PC-3 (cell line): ENCODE data around the gene HPSE2. TPM values are rescaled to one million over a fixed set of nuclear protein-coding genes. Genes with fewer than 3 reads are reported as not detected.

Experiments
- ATAC-seq: fragments of 200-7000 bp; cut with Tn5 transposase; 2 replicates; pipeline ENCODE4 v1.9.1; 2020; ENCODE audit warnings: mild to moderate bottlenecking, moderate library complexity
- BruUV-seq: library from RNA; stranded (reverse); fragments of 400-500 nt; replicated peaks from 2 replicates; lab custom pipeline; 2021; lab: Mats Ljungman, UMichigan
- CTCF ChIA-PET: fragments of 300-600 bp; sonication (Branson Sonifier 250); formaldehyde crosslinking; loops from one replicate; lab custom pipeline; 2022; ENCODE audit warnings: antibody characterized with exemption; lab: Charles Lee
- POLR2A ChIA-PET: fragments of 300-600 bp; sonication (Branson Sonifier 250); formaldehyde crosslinking; loops from one replicate; lab custom pipeline; 2022; ENCODE audit warnings: antibody characterized with exemption; ENCODE audit not compliant: unreplicated experiment; lab: Charles Lee
- DNase-seq: peaks from one replicate; pipeline ENCODE4 v3.0.0-alpha.2; 2015
- H2AFZ ChIP-seq: fragments of 300-600 bp; sonication (generic); 2 replicates; pipeline ENCODE4 v1.6.0; 2016; ENCODE audit warnings: antibody characterized with exemption, low read length
- H3F3A ChIP-seq: fragments of 300-600 bp; sonication (generic); one replicate; pipeline ENCODE4 v1.6.0; 2017; ENCODE audit warnings: antibody characterized with exemption, low read length, control low read depth, mild to moderate bottlenecking; ENCODE audit not compliant: unreplicated experiment
- H3K27ac ChIP-seq: fragments of 300-600 bp; sonication (generic); 2 replicates; pipeline ENCODE4 v1.5.1; 2016; ENCODE audit warnings: mild to moderate bottlenecking, low read length
- H3K27me3 ChIP-seq: fragments of 300-600 bp; sonication (generic); 2 replicates; pipeline ENCODE4 v1.6.1; 2016; ENCODE audit warnings: low read length, mixed read lengths
- H3K36me3 ChIP-seq: fragments of 300-600 bp; sonication (generic); 2 replicates; pipeline ENCODE4 v1.6.1; 2016; ENCODE audit warnings: low read depth, mixed run types, low read length, mixed read lengths
- H3K4me1 ChIP-seq: fragments of 300-600 bp; sonication (generic); 2 replicates; pipeline ENCODE4 v1.5.1; 2016; ENCODE audit warnings: low read length; ENCODE audit not compliant: insufficient read depth
- H3K4me2 ChIP-seq: fragments of 300-600 bp; sonication (generic); 2 replicates; pipeline ENCODE4 v1.6.0; 2016; ENCODE audit warnings: low read length
- H3K4me3 ChIP-seq: fragments of 300-600 bp; sonication (generic); 2 replicates; pipeline ENCODE4 v1.5.1; 2016; ENCODE audit warnings: mild to moderate bottlenecking, low read length, mixed read lengths
- H3K79me2 ChIP-seq: fragments of 300-600 bp; sonication (generic); 2 replicates; pipeline ENCODE4 v1.6.1; 2017; ENCODE audit warnings: low read length, mixed read lengths
- H3K9ac ChIP-seq: fragments of 300-600 bp; sonication (generic); 2 replicates; pipeline ENCODE4 v1.6.0; 2016; ENCODE audit warnings: mild to moderate bottlenecking, low read length
- H3K9me2 ChIP-seq: fragments of 300-600 bp; sonication (generic); replicated peaks from 2 replicates; pipeline ENCODE4 v1.6.1; 2016; ENCODE audit warnings: mixed run types, low read length, mixed read lengths
- H3K9me3 ChIP-seq: fragments of 300-600 bp; sonication (generic); 2 replicates; pipeline ENCODE4 v1.6.1; 2016; ENCODE audit warnings: low read length, mixed read lengths
- H4K20me1 ChIP-seq: fragments of 300-600 bp; sonication (generic); 2 replicates; pipeline ENCODE4 v1.6.1; 2016; ENCODE audit warnings: low read length, mixed read lengths
- EZH2 ChIP-seq: fragments of 300-600 bp; sonication (generic); IDR thresholded peaks from one replicate; pipeline ENCODE4 v1.6.1; 2017; ENCODE audit warnings: antibody characterized with exemption, mild to moderate bottlenecking, low read length; ENCODE audit not compliant: unreplicated experiment
- EZH2phosphoT487 ChIP-seq: fragments of 300-600 bp; sonication (generic); IDR thresholded peaks from 2 replicates; pipeline ENCODE4 v1.6.1; 2018; ENCODE audit warnings: mild to moderate bottlenecking, antibody characterized with exemption, low read length, borderline replicate concordance
- intact Hi-C: fragments of 100-400 bp; cut with micrococcal nuclease; formaldehyde crosslinking; loops from 2 replicates; pipeline ENCODE4 v1.9.0; 2023
- total RNA-seq: library from RNA; depleted of rRNA; stranded (reverse); fragments of >200 nt; gene quantifications from 2 replicates; pipeline ENCODE4 v1.2.3, GENCODE V29; 2014
- TF ChIP-seq, protein P1 (sequence below): fragments of 300-600 bp; sonication (generic); conservative IDR thresholded peaks from 2 replicates; pipeline ENCODE4 v1.5.1; 2017; ENCODE audit warnings: antibody characterized with exemption, low read depth, mild to moderate bottlenecking, low read length

The HPSE2 gene
- total RNA-seq, 1 experiment from 2014 or later, result 0.15 TPM

GRCh38 chr10:98825741-98826140 lies 409.9 kb downstream of the HPSE2 start:
- intact Hi-C loops, result no loop called here
- Histone ChIP-seq H3K9ac (no peak overlapping the region), H2AFZ (no peak overlapping the region), H3K4me2 (no peak overlapping the region), H3K27ac (no peak overlapping the region), H3K4me1 (no peaks in the 10 kb centered on the region), H3F3A (no peaks in the 10 kb centered on the region), H3K9me2 (no peaks in the 10 kb centered on the region), H3K9me3 (no peaks in the 10 kb centered on the region), H3K27me3 (no peaks in the 10 kb centered on the region), H4K20me1 (no peaks in the 10 kb centered on the region), H3K79me2 (no peaks in the 10 kb centered on the region), H3K4me3 (no peak overlapping the region), H3K36me3 (no peaks in the 10 kb centered on the region)
- ChIA-PET CTCF (no interaction called here), POLR2A (no interaction called here)
- no peak for ATAC-seq
- DNase-seq, result no peak
- no TSS peak for BruUV-seq
- TF ChIP-seq, protein P1, sequence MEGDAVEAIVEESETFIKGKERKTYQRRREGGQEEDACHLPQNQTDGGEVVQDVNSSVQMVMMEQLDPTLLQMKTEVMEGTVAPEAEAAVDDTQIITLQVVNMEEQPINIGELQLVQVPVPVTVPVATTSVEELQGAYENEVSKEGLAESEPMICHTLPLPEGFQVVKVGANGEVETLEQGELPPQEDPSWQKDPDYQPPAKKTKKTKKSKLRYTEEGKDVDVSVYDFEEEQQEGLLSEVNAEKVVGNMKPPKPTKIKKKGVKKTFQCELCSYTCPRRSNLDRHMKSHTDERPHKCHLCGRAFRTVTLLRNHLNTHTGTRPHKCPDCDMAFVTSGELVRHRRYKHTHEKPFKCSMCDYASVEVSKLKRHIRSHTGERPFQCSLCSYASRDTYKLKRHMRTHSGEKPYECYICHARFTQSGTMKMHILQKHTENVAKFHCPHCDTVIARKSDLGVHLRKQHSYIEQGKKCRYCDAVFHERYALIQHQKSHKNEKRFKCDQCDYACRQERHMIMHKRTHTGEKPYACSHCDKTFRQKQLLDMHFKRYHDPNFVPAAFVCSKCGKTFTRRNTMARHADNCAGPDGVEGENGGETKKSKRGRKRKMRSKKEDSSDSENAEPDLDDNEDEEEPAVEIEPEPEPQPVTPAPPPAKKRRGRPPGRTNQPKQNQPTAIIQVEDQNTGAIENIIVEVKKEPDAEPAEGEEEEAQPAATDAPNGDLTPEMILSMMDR, result no peak
- TF ChIP-seq EZH2phosphoT487 (no peak), EZH2 (no peak)

GRCh38 chr10:98817396-98817795 lies 418.3 kb downstream of the HPSE2 start:
- Histone ChIP-seq H4K20me1 (no peaks in the 10 kb centered on the region), H3K4me3 (no peak overlapping the region), H3K27ac (no peak overlapping the region), H3K36me3 (no peaks in the 10 kb centered on the region), H3K9ac (no peak overlapping the region), H3K27me3 (no peaks in the 10 kb centered on the region), H3K9me3 (no peaks in the 10 kb centered on the region), H3K4me1 (no peaks in the 10 kb centered on the region), H3K79me2 (no peaks in the 10 kb centered on the region), H3K4me2 (no peak overlapping the region), H3K9me2 (no peaks in the 10 kb centered on the region), H3F3A (no peaks in the 10 kb centered on the region), H2AFZ (no peak overlapping the region)
- ChIA-PET POLR2A (no interaction called here), CTCF (interaction anchor here (0.6 kb wide), 1 partner anchor 87 kb away, joined by 5 read pairs; no protein-coding TSS in a partner anchor)
- TF ChIP-seq EZH2, result no peak
- no peak for TF ChIP-seq EZH2phosphoT487
- TF ChIP-seq, protein P1, result no peak
- intact Hi-C loops, result no loop called here
- ATAC-seq, result no peak
- no peak for DNase-seq
- BruUV-seq, result no TSS peak

DNA sequence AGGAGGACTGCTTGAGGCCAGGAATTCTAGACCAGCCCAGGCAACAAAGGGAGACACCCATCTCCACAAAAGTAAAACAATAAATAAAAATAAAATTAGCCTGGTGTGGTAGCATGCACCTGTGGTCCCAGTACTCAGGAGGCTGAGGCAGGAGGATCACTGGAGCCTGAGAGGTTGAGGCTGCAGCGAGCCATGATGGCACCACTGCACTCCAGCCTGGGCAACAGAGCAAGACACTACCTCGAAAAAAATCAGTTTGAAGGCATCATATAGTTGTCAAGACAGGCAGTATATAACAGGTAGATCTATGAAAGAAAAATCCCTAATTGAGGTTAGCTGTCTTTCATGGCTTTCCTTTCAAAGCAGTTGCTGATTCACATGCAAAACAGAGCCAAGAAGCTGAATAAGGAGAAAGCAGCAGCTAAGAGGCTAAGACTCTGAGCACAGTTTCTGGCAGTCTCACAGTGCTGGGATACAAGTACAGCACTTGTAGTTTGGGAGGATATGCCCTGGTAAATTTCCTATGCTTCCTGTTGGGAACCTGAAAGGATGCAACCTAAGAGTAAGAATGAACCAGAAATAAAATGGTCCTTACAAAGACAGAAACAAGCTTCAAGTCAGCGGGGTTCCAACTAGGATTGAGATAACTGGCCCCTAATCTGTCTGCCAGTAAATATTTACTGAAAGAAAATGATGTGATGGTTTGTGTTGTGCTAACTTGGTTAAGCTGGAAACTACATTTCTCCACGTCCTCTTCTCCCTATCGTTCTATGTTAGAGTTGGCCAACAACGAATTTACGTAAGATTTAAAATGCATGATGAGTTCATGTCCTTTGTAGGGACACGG lies 420.4 kb downstream of the HPSE2 start:
- CTCF ChIA-PET, result no interaction called here

More for the DNA sequence above, 420.4 kb downstream of the HPSE2 start:
- Histone ChIP-seq H3K4me1 (no peaks in the 10 kb centered on the region), H3F3A (no peaks in the 10 kb centered on the region), H3K27me3 (no peaks in the 10 kb centered on the region), H3K4me2 (no peak overlapping the region), H3K27ac (no peak overlapping the region), H3K79me2 (no peaks in the 10 kb centered on the region), H2AFZ (no peak overlapping the region), H4K20me1 (no peaks in the 10 kb centered on the region), H3K36me3 (no peaks in the 10 kb centered on the region), H3K9ac (no peak overlapping the region), H3K4me3 (no peak overlapping the region), H3K9me2 (no peaks in the 10 kb centered on the region), H3K9me3 (no peaks in the 10 kb centered on the region)
- TF ChIP-seq EZH2 (no peak), EZH2phosphoT487 (no peak)
- TF ChIP-seq, protein P1, result no peak
- POLR2A ChIA-PET, result no interaction called here
- intact Hi-C loops, result no loop called here
- no TSS peak for BruUV-seq
- DNase-seq, result no peak
- ATAC-seq, result no peak
